Lung (tissue), 12 donors: ENCODE results near the gene PPP1R14B. TPM values are rescaled to one million over a fixed set of nuclear protein-coding genes. Genes with fewer than 3 reads are reported as not detected.

Experiments
- ATAC-seq: fragments of 200-7000 bp; cut with Tn5 transposase; one replicate; pipeline ENCODE4 v1.9.1; 2020; ENCODE audit warnings: moderate number of reproducible peaks; ENCODE audit not compliant: insufficient read depth, low FRiP score
- DNase-seq, 3 donors: peaks; one replicate each; pipeline ENCODE4 v3.0.0-alpha.2; 2013 to 2017
- H3K27ac ChIP-seq, 2 donors: one replicate each; pipeline ENCODE4 v1.5.1; 2013; ENCODE audit warnings: mild to moderate bottlenecking in 2 of 2, moderate library complexity in 2 of 2, control low read depth in 1 of 2, inconsistent platforms in 1 of 2, low read depth in 1 of 2, low read length in 1 of 2
- H3K27me3 ChIP-seq, 3 donors: one replicate each; pipeline ENCODE4 v1.5.1; 2013; ENCODE audit warnings: low read length in 2 of 3; ENCODE audit not compliant: control insufficient read depth in 3 of 3, insufficient read depth in 3 of 3
- H3K36me3 ChIP-seq, 4 donors: one replicate each; pipeline ENCODE4 v1.5.1; 2013; ENCODE audit warnings: low read length in 4 of 4, mild to moderate bottlenecking in 1 of 4, moderate library complexity in 1 of 4; ENCODE audit not compliant: control insufficient read depth in 4 of 4, insufficient read depth in 4 of 4
- H3K4me1 ChIP-seq, 5 donors: one replicate each; pipeline ENCODE4 v1.5.1; 2013; ENCODE audit warnings: low read length in 5 of 5, mild to moderate bottlenecking in 2 of 5, moderate library complexity in 1 of 5; ENCODE audit not compliant: control insufficient read depth in 5 of 5, insufficient read depth in 5 of 5
- H3K4me3 ChIP-seq: one replicate; pipeline ENCODE4 v1.5.1; 2013; ENCODE audit warnings: mild to moderate bottlenecking, control low read depth, moderate library complexity
- H3K9ac ChIP-seq, 2 donors: one replicate each; pipeline ENCODE4 v1.5.1; 2013; ENCODE audit warnings: low read length in 2 of 2, control low read depth in 1 of 2; ENCODE audit not compliant: insufficient read depth in 1 of 2
- H3K9me3 ChIP-seq, 4 donors: one replicate each; pipeline ENCODE4 v1.5.1; 2013; ENCODE audit warnings: low read length in 3 of 4, mild to moderate bottlenecking in 1 of 4, moderate library complexity in 1 of 4; ENCODE audit not compliant: control insufficient read depth in 4 of 4, insufficient read depth in 3 of 4
- CTCF ChIP-seq: IDR thresholded peaks from 2 replicates; pipeline ENCODE4 v1.5.1; 2012; ENCODE audit warnings: mild to moderate bottlenecking; ENCODE audit errors: control extremely low read depth, extremely low read depth
- WGBS, 2 donors: extraction: QIAGEN DNeasy Blood & Tissue Kit; methylation state at CpG; one replicate each; pipeline ENCODE4 v1.1.7; 2013; 5-methylcytosine and 5-hydroxymethylcytosine counted together
- polyA plus RNA-seq, 2 donors: library from polyadenylated mRNA; stranded (reverse); fragments of 200-250 nt; gene quantifications; one replicate each; pipeline ENCODE4 v1.2.1, GENCODE V29; 2013
- total RNA-seq, 2 donors: library from RNA; depleted of rRNA in 1 of 2; stranded (reverse); fragments of >200 nt in 1 of 2; gene quantifications; one replicate each; pipeline ENCODE4 v1.2.1, GENCODE V29; 2014 to 2021
- donor health status: control.
- donor health status: control.
- donor health status: Bipolar disorder and iron deficiency.
- donor health status: healthy.
- donor health status: DM: yes; HTN: yes; CAD: no.

The PPP1R14B gene
- total and polyA plus RNA-seq, 4 donors = 28.2 to 241 (median 152) TPM

- DNase-seq (no peak), ATAC-seq (no peak)
- TF ChIP-seq CTCF = no peak
- no peaks in the 10 kb centered on the region for H3K9me3 ChIP-seq
- H3K36me3 ChIP-seq = peaks cover 0 to 71% (median 15%) of the 10 kb centered on the region in 4 donors
- no peak overlapping the region for H3K9ac ChIP-seq
- H3K4me3 ChIP-seq = no peak overlapping the region
- WGBS, 2 donors = 90 to 94% methylated on average over 24 of the region's 24 CpGs
- H3K27me3 ChIP-seq = no peaks in the 10 kb centered on the region
- no peaks in the 10 kb centered on the region for H3K4me1 ChIP-seq
- no peak overlapping the region for H3K27ac ChIP-seq
Measured at GRCh38 chr11:64258356-64258755, 11.6 kb upstream of the PPP1R14B start.

- peaks cover 0 to 12% (median 9%) of the 10 kb centered on the region in 5 donors for H3K4me1 ChIP-seq
- no peaks in the 10 kb centered on the region for H3K9me3 ChIP-seq
- no peak for TF ChIP-seq CTCF
- H3K9ac ChIP-seq = no peak overlapping the region
- H3K27ac ChIP-seq = no peak overlapping the region
- 90 to 93% methylated on average over 14 to 15 of the region's 15 CpGs for WGBS, 2 donors
- no peak for DNase-seq
- H3K36me3 ChIP-seq = peaks cover 0 to 51% (median 15%) of the 10 kb centered on the region in 4 donors
- H3K4me3 ChIP-seq = no peak overlapping the region
- no peaks in the 10 kb centered on the region for H3K27me3 ChIP-seq
- ATAC-seq = no peak
Measured at GRCh38 chr11:64256300-64256699, 9.6 kb upstream of the PPP1R14B start.

- Histone ChIP-seq H3K4me1 (peaks cover 0 to 18% (median 9%) of the 10 kb centered on the region in 5 donors), H3K9me3 (no peaks in the 10 kb centered on the region), H3K27me3 (no peaks in the 10 kb centered on the region), H3K9ac (no peak overlapping the region), H3K27ac (no peak overlapping the region), H3K4me3 (no peak overlapping the region), H3K36me3 (peaks cover 0 to 48% (median 15%) of the 10 kb centered on the region in 4 donors)
- ATAC-seq (no peak), DNase-seq (no peak)
- WGBS, 2 donors = 92 to 96% methylated on average over 35 of the region's 35 CpGs
- no peak for TF ChIP-seq CTCF
Measured at GRCh38 chr11:64255135-64256128, 8.7 kb upstream of the PPP1R14B start.
